Pons (tissue), 1 donor: ENCODE measurements around the gene PTPRD.

Source experiments
- DNase-seq: peaks from one replicate; pipeline ENCODE4 v3.0.0-alpha.2; 2016; ENCODE audit warnings: low spot score

Gene PTPRD

DNA sequence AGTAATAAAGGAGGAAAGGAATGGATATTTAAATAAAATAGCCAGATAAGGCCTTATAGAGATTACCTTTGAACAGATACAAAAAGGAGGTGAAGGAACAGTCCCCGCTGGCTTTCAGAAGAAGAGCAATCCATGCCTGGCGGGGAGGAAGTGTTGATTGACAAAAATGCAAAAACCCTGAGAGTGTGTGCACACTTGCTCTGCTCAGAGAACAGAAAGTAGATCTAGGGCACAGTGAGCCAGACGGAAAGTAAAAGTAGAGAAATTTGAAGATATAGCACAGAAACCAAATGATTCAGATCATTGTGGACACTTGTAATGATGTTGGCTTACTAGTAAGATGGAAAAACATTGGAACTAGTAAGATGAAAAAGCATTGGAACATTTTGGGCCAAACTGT lies 720.6 kb downstream of the PTPRD start:
- no peak for DNase-seq

DNA sequence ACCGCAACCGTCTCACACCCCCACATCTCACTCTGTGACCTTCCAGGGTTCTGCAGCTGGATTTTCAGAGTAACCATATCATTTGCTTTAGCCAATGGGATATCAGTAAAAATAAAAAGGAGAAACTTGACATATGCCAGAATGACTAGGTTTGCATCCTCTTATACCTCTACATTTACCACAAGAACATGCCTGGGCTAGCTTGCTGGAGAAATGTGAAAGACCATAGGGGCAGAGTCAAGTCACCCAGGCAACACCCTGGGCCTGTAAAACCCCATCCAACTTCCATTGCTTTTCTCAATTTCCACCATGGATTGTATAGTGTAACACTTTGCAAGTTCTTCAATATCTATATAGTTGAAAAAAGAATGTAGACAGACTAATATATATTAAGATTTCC lies 731.1 kb downstream of the PTPRD start:
- no peak for DNase-seq

DNA sequence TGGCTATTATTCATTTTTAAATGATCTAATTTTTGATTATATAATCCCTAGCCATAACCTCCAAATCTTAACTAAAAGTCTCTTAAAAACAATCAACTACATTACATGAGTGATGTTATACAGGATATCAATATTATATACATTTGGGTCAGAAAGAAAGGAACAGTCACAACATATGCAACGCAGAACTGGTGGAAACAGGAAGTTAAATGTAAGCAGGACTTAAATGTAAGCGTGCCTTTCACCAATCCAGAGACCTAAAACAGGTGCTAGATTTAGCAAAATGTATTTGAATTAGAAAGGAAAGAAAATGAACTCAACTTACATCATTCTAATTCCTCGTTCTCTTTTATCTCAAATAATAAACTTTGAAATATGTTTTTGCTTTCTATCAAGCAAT lies 738.5 kb downstream of the PTPRD start:
- no peak for DNase-seq

DNA sequence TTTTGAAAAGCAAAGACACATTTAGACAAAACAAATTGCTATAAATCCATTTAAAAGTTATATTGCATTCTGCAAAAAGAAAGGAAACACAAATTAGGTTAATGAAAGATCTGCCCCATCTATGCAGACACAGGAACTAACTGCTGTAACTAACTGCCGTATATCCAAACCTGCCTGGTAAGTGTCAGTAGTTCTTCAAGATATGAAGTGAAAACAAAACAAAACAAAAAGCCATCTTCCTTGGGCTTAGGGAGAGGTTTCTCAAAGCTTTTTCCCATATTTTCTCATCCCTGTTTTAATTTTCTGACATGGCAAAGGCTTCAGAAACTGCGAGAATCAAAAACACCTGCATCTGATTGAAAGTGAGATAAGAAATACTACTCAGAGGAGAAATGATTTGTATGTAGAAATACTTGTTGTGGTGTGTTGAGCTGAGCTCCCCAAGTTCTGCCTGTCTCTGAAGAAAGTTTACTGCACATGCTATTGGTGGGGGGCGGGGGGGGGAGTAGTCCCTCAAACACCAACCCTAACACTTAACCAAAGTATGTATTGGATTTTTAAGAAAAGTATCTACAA lies 750.5 kb downstream of the PTPRD start:
- DNase-seq, result no peak

DNA sequence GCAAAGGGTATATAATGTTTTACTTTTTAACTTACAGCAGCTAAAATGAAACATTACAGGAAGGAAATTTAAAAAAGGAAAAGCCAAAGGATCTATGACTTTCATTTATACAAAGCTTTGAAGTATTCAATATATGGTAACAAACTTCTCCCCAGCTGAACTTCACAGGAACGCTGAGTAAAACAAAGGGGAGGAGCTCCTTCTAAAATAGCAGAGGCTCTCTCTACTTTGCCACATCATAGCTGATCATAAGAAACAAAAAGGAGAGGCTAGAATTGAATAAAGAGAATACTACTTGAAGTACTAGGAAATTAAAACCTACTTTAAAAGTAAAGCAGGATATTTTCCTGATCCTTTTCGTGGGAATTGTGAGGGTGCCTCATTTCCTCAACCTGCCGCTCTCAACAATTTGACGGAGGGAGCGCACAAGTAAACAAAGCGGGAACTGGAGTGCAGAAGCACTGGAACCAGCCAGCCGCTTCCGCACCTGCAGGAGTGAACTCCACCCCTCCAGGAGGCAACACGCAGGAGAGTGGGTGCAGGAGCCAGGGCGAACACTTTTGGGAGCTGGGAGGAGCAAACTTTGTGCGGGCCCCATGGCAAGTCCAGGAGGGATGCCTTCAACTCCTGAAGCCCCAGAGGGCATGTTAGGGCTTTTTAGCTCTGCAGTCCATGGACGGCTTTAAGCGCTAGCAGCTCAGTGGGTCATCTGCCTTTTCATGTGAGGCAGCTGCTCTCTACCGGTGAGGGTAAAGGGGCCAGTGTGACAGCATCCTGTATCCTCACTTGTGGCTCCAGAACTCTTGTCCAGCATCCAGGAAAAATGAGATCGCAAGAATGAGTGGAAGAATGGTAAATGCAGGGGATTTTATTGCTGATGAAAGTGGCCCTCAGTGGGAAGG lies 757.4 kb downstream of the PTPRD start:
- no peak for DNase-seq

DNA sequence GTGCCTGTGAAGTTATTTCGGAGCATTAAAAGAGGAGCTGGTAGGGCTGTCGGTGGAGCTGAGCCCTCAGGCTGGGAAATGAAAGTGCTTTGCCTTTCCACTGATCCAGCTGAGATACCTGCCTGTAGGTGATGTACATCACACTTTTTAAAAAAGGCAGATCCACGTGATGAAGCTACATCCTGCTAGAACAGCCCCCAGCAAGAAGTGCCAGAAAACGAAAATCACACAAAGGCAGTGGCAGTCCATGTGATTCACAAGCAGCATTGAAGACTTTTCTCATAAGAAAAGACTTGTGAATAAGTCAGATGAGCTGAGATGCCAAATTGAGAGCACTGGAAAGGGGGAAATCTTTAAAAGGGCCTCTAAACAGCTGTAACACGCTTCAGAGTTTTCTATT lies 765.1 kb downstream of the PTPRD start:
- no peak for DNase-seq

DNA sequence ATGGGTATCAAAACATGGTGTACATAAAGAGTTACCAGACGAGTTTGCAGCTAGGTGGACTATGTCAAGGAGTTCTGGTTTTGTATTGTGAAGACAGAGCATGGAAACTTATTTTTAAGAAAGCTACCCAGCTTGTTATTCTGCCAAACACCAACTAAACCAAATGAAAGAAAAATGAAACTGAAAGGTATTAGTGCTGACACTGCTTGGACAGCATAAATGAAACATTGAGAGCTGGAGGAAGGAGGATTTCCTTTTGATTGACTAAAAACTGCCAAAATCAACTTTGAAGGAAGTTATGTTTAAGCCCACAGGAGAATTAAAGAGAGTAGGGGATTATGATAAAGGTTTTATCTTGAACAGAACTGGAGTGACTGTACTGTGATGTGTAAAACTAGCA lies 766.2 kb downstream of the PTPRD start:
- DNase-seq, result no peak

DNA sequence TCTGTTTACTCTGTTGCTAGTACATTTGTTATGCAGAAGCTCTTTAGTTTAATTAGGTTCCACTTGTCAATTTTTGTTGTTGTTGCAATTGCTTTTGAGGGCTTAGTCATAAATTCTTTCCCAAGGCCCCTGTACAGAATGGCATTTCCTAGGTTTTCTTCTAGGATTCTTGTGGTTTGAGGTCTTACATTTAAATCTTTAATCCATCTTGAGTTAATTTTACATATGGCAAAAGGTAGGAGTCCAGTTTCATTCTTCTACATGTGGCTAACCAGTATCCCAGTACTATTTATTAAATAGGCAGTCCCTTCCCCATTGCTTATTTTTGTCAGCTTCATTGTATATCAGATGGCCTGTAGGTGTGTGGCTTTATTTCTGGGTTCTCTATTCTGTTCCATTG lies 792.4 kb downstream of the PTPRD start:
- DNase-seq, result no peak

DNA sequence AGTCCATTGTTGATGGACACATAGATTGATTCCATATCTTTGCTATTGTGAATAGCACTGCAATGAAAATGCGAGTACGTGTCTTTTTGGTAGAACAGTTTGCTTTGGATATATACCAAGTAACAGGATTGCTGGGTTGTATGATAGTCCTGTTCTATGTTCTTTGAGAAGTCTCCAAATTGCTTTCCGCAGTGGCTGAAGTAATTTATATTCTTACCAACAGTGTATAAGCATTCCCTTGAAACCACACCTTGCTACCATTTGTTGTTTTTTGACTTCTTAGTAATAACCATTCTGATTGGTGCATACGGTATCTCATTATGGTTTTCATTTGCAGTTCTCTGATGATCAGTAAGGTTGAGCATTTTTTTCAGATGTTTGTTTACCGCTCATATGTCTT lies 792.9 kb downstream of the PTPRD start:
- DNase-seq, result no peak

DNA sequence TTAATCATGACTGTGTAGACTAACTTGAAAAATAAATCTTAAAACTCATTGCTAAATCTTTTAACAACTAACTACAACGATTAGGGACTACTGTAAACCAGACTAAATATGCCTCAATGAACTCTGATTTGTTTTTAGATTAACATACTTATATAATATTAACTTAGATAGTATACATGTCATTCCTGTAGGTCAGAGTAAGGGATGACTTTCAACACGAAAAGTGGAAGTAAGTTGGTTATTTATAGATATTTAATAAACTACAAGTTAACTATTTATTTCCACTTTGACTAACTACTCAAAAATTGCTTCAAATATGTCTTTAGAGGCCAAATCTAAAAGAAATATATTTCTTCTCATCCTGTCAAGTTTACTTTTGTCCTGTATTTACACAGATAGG lies 795.6 kb downstream of the PTPRD start:
- no peak for DNase-seq

DNA sequence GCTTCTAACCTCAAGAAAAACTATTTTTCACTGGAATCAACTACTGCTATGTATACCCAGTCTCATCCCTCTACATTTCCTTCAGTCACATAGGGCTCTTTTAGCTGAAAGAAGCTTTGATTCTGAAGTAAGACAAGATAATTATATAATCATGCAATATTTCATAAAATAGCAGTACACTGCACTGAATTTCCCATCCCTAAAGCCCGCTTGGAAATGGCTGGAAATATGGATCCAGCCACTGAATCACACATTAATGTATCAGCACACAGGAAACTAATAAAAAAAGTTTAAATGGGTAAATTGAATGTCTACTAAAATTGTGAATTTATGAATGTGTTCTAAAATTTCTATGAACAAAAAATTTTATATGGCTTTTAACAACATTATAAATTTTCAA lies 808.7 kb downstream of the PTPRD start:
- no peak for DNase-seq

DNA sequence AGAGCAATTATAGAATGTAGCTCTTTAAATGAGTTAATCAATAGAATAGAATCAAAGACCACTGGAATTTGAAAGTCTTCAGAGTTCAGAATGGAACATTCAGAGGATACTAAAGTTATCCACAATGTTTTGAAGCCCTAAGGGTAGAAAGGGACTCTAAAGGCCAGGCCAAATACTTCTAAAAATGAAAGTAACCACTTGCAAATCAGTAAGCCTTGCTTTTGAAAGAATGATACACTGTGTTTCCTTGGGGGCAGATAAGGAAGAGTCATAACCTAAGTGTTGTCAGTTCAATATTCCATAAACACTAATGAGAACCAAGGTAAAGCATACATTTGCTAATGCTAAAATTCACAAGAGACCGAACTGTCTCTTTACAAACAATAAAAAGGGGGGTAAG lies 813.5 kb downstream of the PTPRD start:
- DNase-seq, result no peak

DNA sequence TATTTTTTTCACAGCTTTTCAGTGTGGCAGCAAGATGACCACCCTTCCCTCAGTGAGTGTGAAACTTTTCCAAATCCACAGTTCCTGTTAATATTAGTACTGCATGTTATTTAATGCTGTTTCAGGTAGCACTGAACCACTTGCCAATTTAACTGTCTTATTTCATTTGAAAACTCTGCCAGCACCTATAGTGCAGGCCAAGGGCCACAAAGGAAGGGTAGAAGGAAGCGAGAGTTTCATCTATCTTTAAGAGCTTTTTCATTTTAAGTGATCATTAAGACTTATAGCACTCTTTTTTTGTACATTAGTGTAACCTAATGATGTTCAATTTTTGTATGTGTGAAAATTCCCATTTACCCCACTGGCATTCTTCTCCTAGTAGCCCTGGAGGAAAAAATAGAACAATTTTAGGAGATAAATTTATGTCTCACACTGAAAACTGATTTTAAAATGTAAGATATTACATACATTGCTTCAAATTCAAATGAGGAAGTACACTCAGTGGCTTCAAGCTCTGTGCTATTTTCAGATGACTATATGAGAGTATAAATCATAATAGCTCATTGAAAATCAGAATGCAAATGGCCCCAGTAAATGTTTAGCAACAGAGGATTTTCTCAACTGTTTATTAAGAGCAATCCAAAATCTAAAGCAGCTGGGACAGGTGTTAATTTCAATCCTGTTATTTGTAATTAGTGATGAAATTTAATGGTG lies 820.5 kb downstream of the PTPRD start:
- DNase-seq, result no peak

DNA sequence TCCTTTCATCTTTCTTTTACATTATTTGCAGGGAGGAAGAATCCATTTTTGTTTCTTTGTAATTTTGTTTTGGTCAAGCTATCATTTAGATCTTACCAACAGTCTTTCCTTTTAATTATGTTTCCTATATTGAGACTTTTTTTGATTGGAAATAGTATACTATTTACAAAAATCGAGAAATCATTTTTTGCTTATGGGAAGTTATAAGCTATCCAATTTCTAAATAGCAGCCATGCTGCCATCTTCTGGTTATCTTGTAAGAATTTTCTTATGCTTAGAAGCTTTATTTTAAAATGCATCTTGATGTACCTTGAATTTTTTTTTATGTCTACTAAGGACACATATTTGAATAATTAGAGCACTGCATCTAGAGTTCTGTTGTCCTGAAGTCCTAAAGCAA lies 821.2 kb downstream of the PTPRD start:
- DNase-seq, result peak; percentile 65

DNA sequence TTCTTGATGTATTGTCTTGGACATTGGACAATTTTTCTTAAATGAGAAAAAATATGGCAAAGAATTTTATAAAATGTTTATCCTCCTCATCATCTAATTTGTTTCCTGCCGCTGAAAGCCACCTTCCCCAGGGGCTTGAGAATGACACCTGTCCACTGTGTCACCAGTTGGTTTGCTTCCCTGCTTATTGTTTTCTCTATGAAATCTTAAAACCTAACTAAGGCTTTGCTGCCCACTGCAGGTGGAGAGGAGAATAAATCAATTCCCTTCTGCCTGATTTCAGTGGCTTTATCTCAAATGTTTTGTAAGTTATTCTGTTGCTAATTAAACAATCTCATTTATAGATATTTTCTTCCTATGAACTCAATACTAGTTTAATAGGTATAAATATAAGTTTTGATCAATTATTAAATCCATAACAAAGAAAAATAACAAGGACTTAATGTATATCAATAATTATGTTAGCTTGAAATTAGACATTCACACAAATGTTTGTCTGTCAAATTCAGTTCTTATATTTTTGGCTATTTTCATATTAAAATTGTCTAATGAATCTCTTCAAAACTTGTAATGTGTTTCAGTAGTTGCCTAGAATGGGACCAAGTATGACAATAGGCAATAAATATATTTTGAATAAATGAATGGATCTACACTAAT lies 822.5 kb downstream of the PTPRD start:
- DNase-seq, result peak; percentile 88

DNA sequence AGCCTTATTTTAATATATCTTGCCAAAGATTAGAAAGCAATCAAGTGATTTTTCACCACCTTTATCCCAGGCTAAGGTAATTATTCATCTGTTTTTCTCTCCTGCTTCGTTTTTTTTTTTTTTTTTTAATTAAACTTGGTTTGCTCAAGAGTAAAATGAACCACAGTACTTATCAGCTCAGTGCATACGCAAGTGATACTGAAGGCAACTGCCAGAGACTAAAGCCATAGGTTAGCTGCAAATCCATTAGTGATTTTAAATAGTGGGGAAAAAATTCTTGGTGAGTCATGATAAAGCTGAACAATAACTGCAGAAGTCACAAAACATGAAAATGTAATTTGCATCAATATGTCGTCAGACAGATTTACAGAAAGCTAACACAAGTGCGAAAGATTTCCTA lies 829.1 kb downstream of the PTPRD start:
- no peak for DNase-seq

DNA sequence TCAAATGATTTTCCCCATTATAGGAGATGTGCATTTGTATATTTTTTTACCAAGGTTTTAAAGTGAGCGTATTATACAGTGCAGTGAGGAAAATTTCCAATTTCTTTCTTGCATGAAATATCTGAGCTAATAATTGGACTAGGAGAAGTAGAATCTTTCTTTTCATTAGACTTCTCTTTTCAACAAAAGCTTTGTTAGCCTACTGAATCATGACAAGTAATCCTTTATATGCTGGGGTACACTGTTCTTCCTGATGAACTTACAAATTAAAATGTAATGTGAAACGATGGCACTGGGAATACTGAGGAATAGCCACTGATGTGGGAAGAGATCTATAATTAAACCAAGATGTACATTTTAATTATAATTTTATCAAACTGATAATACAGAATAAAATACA lies 829.6 kb downstream of the PTPRD start:
- peak; percentile 79 for DNase-seq

DNA sequence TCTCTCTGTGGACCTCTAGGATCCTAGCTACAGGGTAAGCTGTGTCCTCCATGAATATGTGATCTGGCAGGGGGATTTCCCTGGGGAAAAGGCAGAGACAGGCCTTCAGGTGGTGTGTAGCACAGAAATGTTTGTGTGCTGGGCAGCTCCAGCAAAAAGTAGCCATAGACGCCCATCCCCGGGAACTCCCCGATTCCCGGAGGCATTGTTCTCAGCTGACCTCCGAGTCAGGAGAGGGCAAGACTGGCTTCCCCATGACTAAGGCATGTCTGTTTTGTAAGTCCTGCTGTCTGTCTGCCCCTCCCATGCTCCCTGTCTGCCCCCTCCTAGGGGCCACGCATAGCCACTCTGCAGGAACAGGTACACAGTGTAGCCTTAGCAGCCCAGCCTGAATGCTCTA lies 834.5 kb downstream of the PTPRD start:
- no peak for DNase-seq

DNA sequence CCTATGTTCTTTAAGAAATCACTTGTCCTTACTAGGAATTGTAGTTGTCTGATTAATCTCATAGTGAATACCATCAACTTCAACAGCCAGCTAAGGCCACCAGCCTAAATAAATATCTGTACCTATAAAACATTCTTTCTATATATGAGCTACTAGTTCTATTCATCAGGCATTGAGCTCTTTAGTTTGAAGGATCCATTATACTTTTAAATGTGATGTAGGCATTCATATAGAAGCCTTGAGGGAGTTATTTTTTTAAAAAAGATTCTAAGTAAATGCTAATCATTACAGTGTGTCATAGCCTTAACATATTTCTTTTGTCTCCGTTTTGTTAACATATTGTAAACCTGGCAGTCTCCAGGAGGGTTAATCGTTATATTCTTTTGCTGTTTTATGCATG lies 838.3 kb downstream of the PTPRD start:
- no peak for DNase-seq

DNA sequence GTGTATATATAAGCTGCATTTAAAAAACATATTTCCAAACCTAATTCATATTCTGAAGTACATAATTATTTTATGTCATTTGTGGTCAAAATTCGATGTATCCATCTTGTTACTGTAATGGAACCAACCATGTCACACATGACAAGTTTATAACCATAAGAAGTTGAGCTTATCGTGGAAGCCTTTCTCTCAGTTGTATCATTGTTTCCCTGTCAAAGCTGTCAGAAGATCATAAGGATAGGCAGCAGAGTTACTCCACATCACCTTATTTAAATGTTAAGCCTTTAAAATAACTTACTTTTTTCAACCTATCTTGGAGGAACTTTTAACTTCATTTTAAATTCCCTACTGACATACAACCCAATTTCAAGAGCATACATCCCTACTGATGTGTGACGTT lies 841.5 kb downstream of the PTPRD start:
- DNase-seq, result no peak

DNA sequence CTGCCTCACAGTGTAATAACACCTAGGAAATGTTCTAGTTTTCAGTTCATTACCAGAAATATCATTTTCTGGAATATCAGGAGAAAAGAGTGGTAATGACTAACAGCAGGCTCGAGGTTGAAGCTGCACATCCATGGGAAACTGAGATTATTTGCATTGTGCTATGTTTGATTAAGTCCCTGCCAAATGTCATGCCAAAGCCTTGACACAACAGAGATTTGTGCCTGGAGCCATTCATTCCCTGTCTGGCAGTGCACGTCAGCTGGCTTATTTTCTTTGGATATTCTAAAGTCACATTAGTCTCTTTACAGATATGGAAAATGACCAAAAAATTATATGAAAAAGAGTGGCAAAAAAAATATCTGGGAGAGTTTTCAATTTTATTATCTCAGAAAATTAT lies 848.0 kb downstream of the PTPRD start:
- no peak for DNase-seq

DNA sequence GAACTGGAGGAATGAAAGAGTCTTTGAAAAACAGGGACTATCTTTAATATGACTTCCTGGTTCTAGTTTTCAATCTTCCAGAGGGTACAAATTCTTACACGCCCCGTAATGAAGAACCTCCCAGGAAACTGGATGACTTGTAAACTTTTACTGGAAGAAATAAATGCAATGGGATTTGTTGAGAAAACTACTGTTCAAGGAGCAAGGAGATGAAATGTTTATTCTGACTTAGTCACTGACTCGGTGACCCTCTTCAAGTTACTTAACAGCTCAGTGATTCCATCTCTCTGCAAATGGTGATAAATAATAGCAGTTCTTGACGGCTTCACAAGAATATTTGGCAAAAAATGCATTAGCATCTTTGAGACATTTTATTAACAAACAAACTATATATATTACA lies 858.6 kb downstream of the PTPRD start:
- DNase-seq, result no peak

DNA sequence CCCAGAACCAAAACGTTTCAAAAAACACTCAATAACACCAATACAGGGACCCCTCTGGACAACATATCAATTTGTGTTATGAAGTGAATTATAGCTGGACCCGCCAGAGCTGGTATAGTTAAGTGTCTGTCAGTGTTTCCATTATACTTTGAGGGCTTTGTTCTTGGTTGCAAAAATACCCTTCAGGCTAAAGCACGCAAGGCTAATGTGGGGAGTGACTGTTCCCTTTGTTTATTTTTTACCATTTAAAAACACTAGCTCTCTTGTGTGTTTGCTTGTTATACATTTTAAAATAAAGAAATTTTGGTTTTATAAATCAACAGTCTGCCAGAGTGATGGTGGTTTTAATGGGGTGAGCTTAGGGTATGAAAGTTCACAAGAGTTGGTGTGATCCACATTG lies 859.5 kb downstream of the PTPRD start:
- peak; percentile 9 for DNase-seq
